Endothelial cell of umbilical vein (primary cell): ENCODE measurements around the gene LRRC8C. TPM values are rescaled to one million over a fixed set of nuclear protein-coding genes. Genes with fewer than 3 reads are reported as not detected.

ENCODE experiments used
- BruUV-seq: library from RNA; stranded (reverse); fragments of 400-500 nt; replicated peaks from 2 replicates; lab custom pipeline; 2021; lab: Mats Ljungman, UMichigan
- CTCF ChIA-PET: fragments of 300-600, 350-600 bp; sonication (Branson Sonifier 250); formaldehyde crosslinking; loops from one replicate; lab custom pipeline; 2021; ENCODE audit warnings: antibody characterized with exemption, inconsistent platforms; lab: Charles Lee
- POLR2A ChIA-PET: fragments of 300-600, 350-600 bp; sonication (Branson Sonifier 250); formaldehyde crosslinking; loops from one replicate; lab custom pipeline; 2021; ENCODE audit warnings: antibody characterized with exemption, inconsistent platforms; lab: Charles Lee
- DNase-seq: peaks from one replicate; pipeline ENCODE4 v3.0.0-alpha.2; 2011; ENCODE audit warnings: low read depth, low spot score
- FAIRE-seq: peaks from 2 replicates; lab custom pipeline; 2011; peaks lifted over from hg19 to GRCh38; lab: Jason Lieb, UNC
- H2AFZ ChIP-seq: 2 replicates; pipeline ENCODE4 v1.6.0; 2012; ENCODE audit warnings: low read depth, low read length, control low read depth, inconsistent platforms
- H3K27ac ChIP-seq: 2 replicates; pipeline ENCODE4 v1.5.1; 2011; ENCODE audit warnings: low read depth, mild to moderate bottlenecking, control low read depth, low read length, moderate library complexity; ENCODE audit not compliant: insufficient read depth
- H3K27me3 ChIP-seq, 2 experiments: 2 replicates each; pipeline versions ENCODE4 v1.6.0 to v1.6.1; 2011; ENCODE audit warnings: low read length in 2 of 2, mixed read lengths in 1 of 2; ENCODE audit not compliant: control insufficient read depth in 2 of 2, insufficient read depth in 2 of 2
- H3K36me3 ChIP-seq, 2 experiments: 2 replicates in 1 of 2; 3 replicates in 1 of 2; pipeline ENCODE4 v1.5.1; 2011; ENCODE audit warnings: low read length in 2 of 2, mild to moderate bottlenecking in 1 of 2, moderate library complexity in 1 of 2; ENCODE audit not compliant: control insufficient read depth in 2 of 2, insufficient read depth in 2 of 2; ENCODE audit errors: extremely low read depth in 1 of 2
- H3K4me1 ChIP-seq: 3 replicates; pipeline ENCODE4 v1.5.1; 2011; ENCODE audit warnings: mild to moderate bottlenecking, low read length; ENCODE audit not compliant: control insufficient read depth, insufficient read depth; ENCODE audit errors: extremely low read depth
- H3K4me2 ChIP-seq: 2 replicates; pipeline ENCODE4 v1.6.1; 2011; ENCODE audit warnings: low read length, control low read depth, mixed read lengths; ENCODE audit not compliant: insufficient read depth
- H3K4me3 ChIP-seq, 3 experiments: fragments of 200-600 bp in 1 of 3; sonication (generic), shearing (Covaris generic) in 1 of 3; replicated peaks in 1 of 3; 2 replicates each; pipeline ENCODE4 v1.5.1; 2011 to 2016; ENCODE audit warnings: control low read depth in 3 of 3, low read length in 3 of 3, mild to moderate bottlenecking in 2 of 3, inconsistent platforms in 1 of 3, low read depth in 1 of 3, moderate library complexity in 1 of 3; ENCODE audit not compliant: insufficient read depth in 1 of 3
- H3K79me2 ChIP-seq: 2 replicates; pipeline ENCODE4 v1.6.0; 2012; ENCODE audit warnings: low read length, inconsistent platforms; ENCODE audit not compliant: control insufficient read depth, insufficient read depth
- H3K9ac ChIP-seq: replicated peaks from 2 replicates; pipeline ENCODE3; 2011; ENCODE audit warnings: low read length, control low read depth; ENCODE audit not compliant: insufficient read depth; ENCODE audit errors: extremely low read depth
- H3K9me1 ChIP-seq: replicated peaks from 3 replicates; pipeline ENCODE4 v1.6.0; 2011; ENCODE audit warnings: mild to moderate bottlenecking, low read length; ENCODE audit not compliant: control insufficient read depth, insufficient read depth; ENCODE audit errors: extremely low read depth
- H3K9me3 ChIP-seq: replicated peaks from 2 replicates; pipeline ENCODE4 v1.5.1; 2012; ENCODE audit warnings: low read length, inconsistent platforms; ENCODE audit not compliant: control insufficient read depth, insufficient read depth
- H4K20me1 ChIP-seq: replicated peaks from 2 replicates; pipeline ENCODE3; 2011; ENCODE audit warnings: mild to moderate bottlenecking, low read length; ENCODE audit not compliant: control insufficient read depth, insufficient read depth; ENCODE audit errors: extremely low read depth
- CTCF ChIP-seq, 2 donors: IDR thresholded peaks; 1 replicate in 1 of 2; 2 replicates in 1 of 2; pipeline ENCODE4 v1.5.1; 2011; ENCODE audit warnings: low read length in 2 of 2, mild to moderate bottlenecking in 2 of 2, moderate library complexity in 2 of 2, control low read depth in 1 of 2, inconsistent platforms in 1 of 2, low read depth in 1 of 2; ENCODE audit not compliant: insufficient read depth in 1 of 2; ENCODE audit errors: extremely low read depth in 1 of 2
- EZH2 ChIP-seq: IDR thresholded peaks from 2 replicates; pipeline ENCODE4 v1.6.1; 2012; ENCODE audit warnings: borderline replicate concordance, low read depth, mild to moderate bottlenecking, moderate library complexity, low read length, inconsistent platforms; ENCODE audit not compliant: severe bottlenecking
- FOS ChIP-seq: IDR thresholded peaks from 2 replicates; pipeline ENCODE4 v1.6.1; 2011; ENCODE audit warnings: mild to moderate bottlenecking, low read length, moderate library complexity, borderline replicate concordance; ENCODE audit not compliant: insufficient read depth
- GATA2 ChIP-seq: IDR thresholded peaks from 2 replicates; pipeline ENCODE4 v1.7.0; 2011; ENCODE audit warnings: low read depth, mild to moderate bottlenecking, moderate library complexity, mixed read lengths, low read length; ENCODE audit not compliant: insufficient read length, insufficient read depth
- JUN ChIP-seq: IDR thresholded peaks from 2 replicates; pipeline ENCODE4 v1.6.1; 2011; ENCODE audit warnings: borderline replicate concordance, low read depth; ENCODE audit not compliant: insufficient read length, insufficient read depth
- MAX ChIP-seq: IDR thresholded peaks from 2 replicates; pipeline ENCODE4 v1.6.1; 2011; ENCODE audit not compliant: insufficient read depth, insufficient read length
- MYC ChIP-seq: IDR thresholded peaks from one replicate; pipeline ENCODE4 v1.6.1; 2011; ENCODE audit warnings: mild to moderate bottlenecking, low read depth, low read length
- POLR2A ChIP-seq: IDR thresholded peaks from 2 replicates; pipeline ENCODE4 v1.6.1; 2012; ENCODE audit warnings: low read depth, mild to moderate bottlenecking, control low read depth, low read length
- POLR2AphosphoS5 ChIP-seq: IDR thresholded peaks from 2 replicates; pipeline ENCODE4 v1.6.1; 2012; ENCODE audit warnings: low read depth, mild to moderate bottlenecking, control low read depth, low read length, moderate library complexity; ENCODE audit not compliant: insufficient read depth
- dilution Hi-C: fragments of 300-500 bp; cut with MboI; formaldehyde crosslinking; loops from one replicate; pipeline ENCODE4 v1.15.0; 2019; ENCODE audit warnings: low sequenced_read_pairs; ENCODE audit not compliant: extremely low pct_ligation_motif_present
- intact Hi-C: fragments of 100-400 bp; cut with micrococcal nuclease; formaldehyde crosslinking; loops from one replicate; pipeline ENCODE4 v1.10.0; 2022
- polyA plus RNA-seq, 4 experiments: library from polyadenylated mRNA; depleted of rRNA in 3 of 4; stranded (reverse) in 3 of 4; unstranded in 1 of 4; fragments of >200 nt; gene quantifications; 2 replicates each; pipeline versions ENCODE4 v1.2.1 to v1.2.3, GENCODE V29; 2011 to 2012; ENCODE audit warnings: missing spikeins in 1 of 4
- total RNA-seq: library from RNA; stranded (reverse); gene quantifications from 2 replicates; pipeline ENCODE4 v1.2.3, GENCODE V29; 2021

Gene LRRC8C
- total and polyA plus RNA-seq, 2 donors (not counting 3 experiments of a cell fraction or from before 2014, with no cell fraction given): 33.6 to 51.5 TPM

GRCh38 chr1:89668961-89669360 lies 36.0 kb downstream of the LRRC8C start:
- H3K27me3 ChIP-seq: no peaks in the 10 kb centered on the region
- no peaks in the 10 kb centered on the region for H3K9me1 ChIP-seq
- peaks cover 97% of the 10 kb centered on the region for H3K79me2 ChIP-seq
- intact Hi-C loops: no loop called here
- H3K4me1 ChIP-seq: peaks cover 51% of the 10 kb centered on the region
- no peak overlapping the region for H3K27ac ChIP-seq
- H2AFZ ChIP-seq: no peak overlapping the region
- no peak overlapping the region for H3K9ac ChIP-seq
- dilution Hi-C loops: no loop called here
- BruUV-seq: no TSS peak
- H3K36me3 ChIP-seq: peaks cover 0 to 3% of the 10 kb centered on the region in 2 experiments
- no peak overlapping the region for H3K4me2 ChIP-seq
- FAIRE-seq (no peak), DNase-seq (no peak)
- no peak for TF ChIP-seq EZH2
- TF ChIP-seq CTCF (IDR thresholded peaks at IDR 0.05; ENCODE audit: extremely low read depth in 1 of 2, insufficient read depth in 1 of 2, low read depth in 1 of 2, low read length in 2 of 2): no peak
- no peak for TF ChIP-seq MAX
- no peak for TF ChIP-seq POLR2AphosphoS5
- TF ChIP-seq GATA2: no peak
- no peak for TF ChIP-seq POLR2A
- TF ChIP-seq JUN: no peak
- no peak for TF ChIP-seq MYC
- no peak for TF ChIP-seq FOS
- H4K20me1 ChIP-seq: peaks cover 30% of the 10 kb centered on the region
- ChIA-PET CTCF (interaction anchor here (1.5 to 2.9 kb wide), 3 partner anchors 9 to 94 kb away, joined by 3 to 21 read pairs (median 9); no protein-coding TSS in a partner anchor), POLR2A (no interaction called here)
- no peaks in the 10 kb centered on the region for H3K9me3 ChIP-seq
- H3K4me3 ChIP-seq: no peak overlapping the region
